HUES6 (cell line): Measurements from ENCODE around the gene TNF.
"Not testable (repeated sequence)": the region's sequence is repeated elsewhere in the genome, so short reads cannot be mapped to it uniquely, and the experiment has no call there.

Source experiments
- H3K27ac ChIP-seq: 2 replicates; pipeline ENCODE4 v1.7.0; 2013; ENCODE audit warnings: low read depth, mild to moderate bottlenecking, low read length, inconsistent platforms
- H3K27me3 ChIP-seq: 2 replicates; pipeline ENCODE4 v1.6.1; 2013; ENCODE audit warnings: low read length; ENCODE audit not compliant: control insufficient read depth, insufficient read depth
- H3K36me3 ChIP-seq: 2 replicates; pipeline ENCODE4 v1.6.1; 2013; ENCODE audit warnings: low read length; ENCODE audit not compliant: control insufficient read depth, insufficient read depth
- H3K4me1 ChIP-seq: 2 replicates; pipeline ENCODE4 v1.6.1; 2013; ENCODE audit warnings: low read length; ENCODE audit not compliant: control insufficient read depth, insufficient read depth
- H3K4me3 ChIP-seq: 2 replicates; pipeline ENCODE4 v1.5.1; 2013; ENCODE audit warnings: low read depth, low read length
- H3K9ac ChIP-seq: one replicate; pipeline ENCODE4 v1.6.1; 2013; ENCODE audit warnings: mild to moderate bottlenecking, low read length
- H3K9me3 ChIP-seq: 2 replicates; pipeline ENCODE4 v1.6.1; 2013; ENCODE audit warnings: low read depth, low read length; ENCODE audit not compliant: control insufficient read depth, insufficient read depth

Gene TNF

GRCh38 chr6:31546339-31546957 lies 28.9 kb upstream of the TNF start, which contains the start of gene ATP6V1G2:
TSS of gene ATP6V1G2 (minus strand) at chr6:31546608. CDS start at chr6:31546559, 49 bp downstream.
- Histone ChIP-seq H3K4me3 (peak within 1 kb of the TSS; percentile 60), H3K27ac (peak within 1 kb of the TSS; percentile 31), H3K9ac (peak within 1 kb of the TSS; percentile 39), H3K27me3 (no peaks in the 10 kb centered on the region), H3K36me3 (peaks cover 21% of the 10 kb centered on the region), H3K4me1 (peaks cover 15% of the 10 kb centered on the region; the same call in 1 of the 2 replicates), H3K9me3 (no peaks in the 10 kb centered on the region)

- H3K27ac ChIP-seq = peak within 1 kb of the TSS; percentile 31
- H3K4me1 ChIP-seq = peaks cover 15% of the 10 kb centered on the region; the same call in 1 of the 2 replicates
- H3K36me3 ChIP-seq = peaks cover 21% of the 10 kb centered on the region
- H3K4me3 ChIP-seq = peak within 1 kb of the TSS; percentile 60
- H3K9me3 ChIP-seq = no peaks in the 10 kb centered on the region
- H3K9ac ChIP-seq = peak within 1 kb of the TSS; percentile 45
- no peaks in the 10 kb centered on the region for H3K27me3 ChIP-seq
These were observed 28.2 kb upstream of the TNF start, which contains the start of gene NFKBIL1 for GRCh38 chr6:31546958-31547726. TSS of gene NFKBIL1 (plus strand) at chr6:31547608. CDS start at chr6:31547695, 87 bp downstream.

- Histone ChIP-seq H3K36me3 (peaks cover 21% of the 10 kb centered on the region), H3K27ac (peak overlapping the region; percentile 20; the same call in 1 of the 2 replicates), H3K9me3 (no peaks in the 10 kb centered on the region), H3K4me1 (peaks cover 15% of the 10 kb centered on the region; the same call in 1 of the 2 replicates), H3K9ac (peak overlapping the region; percentile 45), H3K27me3 (no peaks in the 10 kb centered on the region), H3K4me3 (peak overlapping the region; percentile 60)
These were observed 27.4 kb upstream of the TNF start for GRCh38 chr6:31547727-31548543.

- Histone ChIP-seq H3K9ac (no peak overlapping the region), H3K27me3 (no peaks in the 10 kb centered on the region), H3K27ac (no peak overlapping the region), H3K4me3 (0 out of 2 replicates have a peak overlapping the region, but pooled peaks have one; percentile 60), H3K36me3 (peaks cover 21% of the 10 kb centered on the region), H3K4me1 (peaks cover 15% of the 10 kb centered on the region; the same call in 1 of the 2 replicates), H3K9me3 (no peaks in the 10 kb centered on the region)
These were observed 26.9 kb upstream of the TNF start for GRCh38 chr6:31548544-31548873.

GRCh38 chr6:31551371-31551770 lies 24.0 kb upstream of the TNF start:
- peaks cover 23% of the 10 kb centered on the region for H3K36me3 ChIP-seq
- not testable (repeated sequence) for H3K4me1 ChIP-seq, H3K27me3 ChIP-seq, H3K4me3 ChIP-seq, H3K27ac ChIP-seq, H3K9ac ChIP-seq, H3K9me3 ChIP-seq

GRCh38 chr6:31556307-31556706 lies 19.1 kb upstream of the TNF start:
- no peak overlapping the region for H3K9ac ChIP-seq

GRCh38 chr6:31557443-31558317 lies 17.7 kb upstream of the TNF start:
- Histone ChIP-seq H3K27ac (no peak overlapping the region), H3K4me1 (peaks cover 14% of the 10 kb centered on the region; the same call in 1 of the 2 replicates), H3K36me3 (peaks cover 37% of the 10 kb centered on the region), H3K27me3 (no peaks in the 10 kb centered on the region), H3K4me3 (no peak overlapping the region), H3K9ac (no peak overlapping the region), H3K9me3 (no peaks in the 10 kb centered on the region)

More at GRCh38 chr6:31556307-31556706, 19.1 kb upstream of the TNF start:
- Histone ChIP-seq H3K4me1 (peaks cover 14% of the 10 kb centered on the region; the same call in 1 of the 2 replicates), H3K4me3 (no peak overlapping the region), H3K9me3 (no peaks in the 10 kb centered on the region), H3K27me3 (no peaks in the 10 kb centered on the region), H3K36me3 (peaks cover 37% of the 10 kb centered on the region), H3K27ac (no peak overlapping the region)

- peaks cover 37% of the 10 kb centered on the region for H3K36me3 ChIP-seq
- H3K4me3 ChIP-seq = no peak overlapping the region
- H3K9ac ChIP-seq = no peak overlapping the region
- H3K4me1 ChIP-seq = peaks cover 14% of the 10 kb centered on the region; the same call in 1 of the 2 replicates
- no peak overlapping the region for H3K27ac ChIP-seq
- no peaks in the 10 kb centered on the region for H3K27me3 ChIP-seq
- no peaks in the 10 kb centered on the region for H3K9me3 ChIP-seq
These were observed 17.1 kb upstream of the TNF start for GRCh38 chr6:31558318-31558625.

- Histone ChIP-seq H3K4me1 (peaks cover 14% of the 10 kb centered on the region; the same call in 1 of the 2 replicates), H3K36me3 (peaks cover 37% of the 10 kb centered on the region), H3K27ac (peak overlapping the region; percentile 10; the same call in 1 of the 2 replicates), H3K9ac (no peak overlapping the region), H3K9me3 (no peaks in the 10 kb centered on the region), H3K27me3 (no peaks in the 10 kb centered on the region), H3K4me3 (no peak overlapping the region)
These were observed 16.5 kb upstream of the TNF start for GRCh38 chr6:31558631-31559500.
